Suprapubic skin (tissue), 3 donors: ENCODE data around the gene SEC22B.
"Not testable (repeated sequence)": the region's sequence is repeated elsewhere in the genome, so short reads cannot be mapped to it uniquely, and the experiment has no call there.

ENCODE experiments used
- POLR2A ChIP-seq, 2 donors: fragments of 450-650 bp; IDR thresholded peaks; one replicate each; pipeline ENCODE4 v1.6.1; 2017; ENCODE audit warnings: antibody characterized with exemption in 2 of 2, mild to moderate bottlenecking in 2 of 2, moderate library complexity in 2 of 2
- TF ChIP-seq, protein P1 (sequence below), 2 donors: fragments of 200-600 bp in 1 of 2; fragments of 450-650 bp in 1 of 2; sonication (generic) in 1 of 2; IDR thresholded peaks; one replicate each; pipeline ENCODE4 v1.5.1; 2016 to 2019; ENCODE audit warnings: antibody characterized with exemption in 2 of 2, mild to moderate bottlenecking in 1 of 2, moderate library complexity in 1 of 2

- TF ChIP-seq POLR2A (IDR thresholded peaks at IDR 0.05) = not testable (repeated sequence)
- TF ChIP-seq, protein P1, sequence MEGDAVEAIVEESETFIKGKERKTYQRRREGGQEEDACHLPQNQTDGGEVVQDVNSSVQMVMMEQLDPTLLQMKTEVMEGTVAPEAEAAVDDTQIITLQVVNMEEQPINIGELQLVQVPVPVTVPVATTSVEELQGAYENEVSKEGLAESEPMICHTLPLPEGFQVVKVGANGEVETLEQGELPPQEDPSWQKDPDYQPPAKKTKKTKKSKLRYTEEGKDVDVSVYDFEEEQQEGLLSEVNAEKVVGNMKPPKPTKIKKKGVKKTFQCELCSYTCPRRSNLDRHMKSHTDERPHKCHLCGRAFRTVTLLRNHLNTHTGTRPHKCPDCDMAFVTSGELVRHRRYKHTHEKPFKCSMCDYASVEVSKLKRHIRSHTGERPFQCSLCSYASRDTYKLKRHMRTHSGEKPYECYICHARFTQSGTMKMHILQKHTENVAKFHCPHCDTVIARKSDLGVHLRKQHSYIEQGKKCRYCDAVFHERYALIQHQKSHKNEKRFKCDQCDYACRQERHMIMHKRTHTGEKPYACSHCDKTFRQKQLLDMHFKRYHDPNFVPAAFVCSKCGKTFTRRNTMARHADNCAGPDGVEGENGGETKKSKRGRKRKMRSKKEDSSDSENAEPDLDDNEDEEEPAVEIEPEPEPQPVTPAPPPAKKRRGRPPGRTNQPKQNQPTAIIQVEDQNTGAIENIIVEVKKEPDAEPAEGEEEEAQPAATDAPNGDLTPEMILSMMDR (IDR thresholded peaks at IDR 0.05) = not testable (repeated sequence)
Measured at GRCh38 chr1:120140656-120141265, 35.6 kb downstream of the SEC22B start.
